Measurements from ENCODE around the gene MICB.

Gene MICB

DNA sequence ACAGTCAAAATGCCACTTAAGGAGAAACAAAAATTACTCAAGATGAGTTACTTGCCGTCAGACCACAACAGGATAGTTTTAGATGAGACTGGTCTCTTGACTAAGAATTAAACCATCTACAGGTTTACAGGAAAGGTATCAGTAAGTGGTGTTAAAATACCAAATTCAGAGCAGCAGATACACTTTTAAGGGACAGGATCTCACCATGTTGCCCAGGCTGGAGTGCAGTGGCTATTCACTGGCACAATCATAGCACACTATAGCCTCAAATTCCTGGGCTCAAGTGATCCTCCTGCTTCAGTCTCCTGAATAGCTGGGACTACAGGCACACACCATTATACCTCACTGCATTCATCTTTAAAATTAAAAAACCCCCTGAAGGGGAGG lies 35.5 kb downstream of the MICB start:
- no peaks in the 10 kb centered on the region for H3K27me3 ChIP-seq (ENCODE audit: insufficient read depth, low read depth)
- H3K79me2 ChIP-seq (ENCODE audit: insufficient read depth, low read depth), result peaks cover 27% of the 10 kb centered on the region
- no peak overlapping the region for H3K9ac ChIP-seq
- no peak overlapping the region for H3K27ac ChIP-seq
- H2AFZ ChIP-seq (ENCODE audit: low read depth), result no peak overlapping the region
- H4K20me1 ChIP-seq (ENCODE audit: insufficient read depth), result peaks cover 18% of the 10 kb centered on the region
- peaks cover 12% of the 10 kb centered on the region for H3K4me1 ChIP-seq (ENCODE audit: low read depth, poor library complexity, severe bottlenecking)
- no peak overlapping the region for H3K4me2 ChIP-seq
- peaks cover 19% of the 10 kb centered on the region; the same call in 1 of the 2 replicates for H3K36me3 ChIP-seq (ENCODE audit: insufficient read depth)
- no peak overlapping the region for H3K4me3 ChIP-seq (IDR thresholded peaks at IDR 0.05; ENCODE audit: insufficient read depth, low read depth, low read length)
- TF ChIP-seq, protein P1, sequence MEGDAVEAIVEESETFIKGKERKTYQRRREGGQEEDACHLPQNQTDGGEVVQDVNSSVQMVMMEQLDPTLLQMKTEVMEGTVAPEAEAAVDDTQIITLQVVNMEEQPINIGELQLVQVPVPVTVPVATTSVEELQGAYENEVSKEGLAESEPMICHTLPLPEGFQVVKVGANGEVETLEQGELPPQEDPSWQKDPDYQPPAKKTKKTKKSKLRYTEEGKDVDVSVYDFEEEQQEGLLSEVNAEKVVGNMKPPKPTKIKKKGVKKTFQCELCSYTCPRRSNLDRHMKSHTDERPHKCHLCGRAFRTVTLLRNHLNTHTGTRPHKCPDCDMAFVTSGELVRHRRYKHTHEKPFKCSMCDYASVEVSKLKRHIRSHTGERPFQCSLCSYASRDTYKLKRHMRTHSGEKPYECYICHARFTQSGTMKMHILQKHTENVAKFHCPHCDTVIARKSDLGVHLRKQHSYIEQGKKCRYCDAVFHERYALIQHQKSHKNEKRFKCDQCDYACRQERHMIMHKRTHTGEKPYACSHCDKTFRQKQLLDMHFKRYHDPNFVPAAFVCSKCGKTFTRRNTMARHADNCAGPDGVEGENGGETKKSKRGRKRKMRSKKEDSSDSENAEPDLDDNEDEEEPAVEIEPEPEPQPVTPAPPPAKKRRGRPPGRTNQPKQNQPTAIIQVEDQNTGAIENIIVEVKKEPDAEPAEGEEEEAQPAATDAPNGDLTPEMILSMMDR (conservative IDR thresholded peaks at IDR 0.05; ENCODE audit: low read depth, low read length), result no peak

DNA sequence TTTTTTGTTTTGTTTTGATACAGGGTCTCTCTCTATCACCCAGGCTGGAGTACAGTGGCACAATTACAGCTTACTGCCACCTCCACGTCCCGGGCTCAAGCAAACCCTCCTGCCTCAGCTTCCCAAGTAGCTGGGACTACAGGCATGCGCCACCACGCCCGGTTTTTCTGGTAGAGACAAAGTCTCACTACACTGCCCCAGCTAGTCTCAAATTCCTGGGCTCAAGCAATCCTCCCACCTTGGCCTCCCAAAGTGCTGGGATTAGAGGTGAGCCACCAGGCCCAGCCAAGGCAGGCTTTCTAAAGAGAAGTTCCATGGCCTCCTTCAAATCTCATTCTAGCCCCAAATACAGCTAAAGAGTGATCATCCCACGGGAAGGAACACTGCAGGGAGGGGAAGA lies 36.1 kb downstream of the MICB start:
- H3K4me2 ChIP-seq, result no peak overlapping the region
- H3K27ac ChIP-seq, result no peak overlapping the region
- H3K27me3 ChIP-seq (ENCODE audit: insufficient read depth, low read depth), result no peaks in the 10 kb centered on the region
- H2AFZ ChIP-seq (ENCODE audit: low read depth), result no peak overlapping the region
- H4K20me1 ChIP-seq (ENCODE audit: insufficient read depth), result peaks cover 24% of the 10 kb centered on the region
- H3K79me2 ChIP-seq (ENCODE audit: insufficient read depth, low read depth), result peaks cover 33% of the 10 kb centered on the region
- no peak overlapping the region for H3K9ac ChIP-seq
- H3K36me3 ChIP-seq (ENCODE audit: insufficient read depth), result peaks cover 21% of the 10 kb centered on the region; the same call in 1 of the 2 replicates
- H3K4me3 ChIP-seq (IDR thresholded peaks at IDR 0.05; ENCODE audit: insufficient read depth, low read depth, low read length), result no peak overlapping the region
- peaks cover 17% of the 10 kb centered on the region for H3K4me1 ChIP-seq (ENCODE audit: low read depth, poor library complexity, severe bottlenecking)
- TF ChIP-seq, protein P1 (conservative IDR thresholded peaks at IDR 0.05; ENCODE audit: low read depth, low read length), result no peak

DNA sequence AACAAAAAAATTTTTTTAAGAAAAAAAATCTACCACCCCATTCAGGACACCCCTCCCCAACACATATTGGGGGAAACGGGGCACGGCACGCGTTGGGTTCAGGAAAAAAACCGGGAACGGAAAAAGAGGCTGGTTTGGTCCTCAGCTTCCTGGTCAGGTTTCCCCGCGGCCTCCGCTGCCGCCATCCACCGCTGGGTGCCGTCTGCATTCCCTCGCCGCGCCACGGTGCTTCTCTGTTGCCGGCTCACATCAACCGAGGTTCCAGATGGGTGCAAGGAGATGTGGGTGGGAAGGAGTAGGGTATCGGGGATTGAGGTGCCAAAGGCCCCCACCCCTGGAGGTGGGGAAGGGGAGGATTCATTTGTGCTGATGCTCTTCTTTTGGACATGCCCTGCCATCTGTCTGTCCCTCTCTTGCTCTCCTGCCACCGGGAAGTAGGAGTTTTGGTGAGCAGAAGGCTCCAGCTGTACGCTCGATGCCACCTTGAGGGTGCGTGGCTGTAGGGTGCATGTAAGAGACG lies 36.6 kb downstream of the MICB start:
- TF ChIP-seq, protein P1 (conservative IDR thresholded peaks at IDR 0.05; ENCODE audit: low read depth, low read length), result no peak
- peaks cover 27% of the 10 kb centered on the region for H4K20me1 ChIP-seq (ENCODE audit: insufficient read depth)
- peaks cover 23% of the 10 kb centered on the region for H3K4me1 ChIP-seq (ENCODE audit: low read depth, poor library complexity, severe bottlenecking)
- no peaks in the 10 kb centered on the region for H3K27me3 ChIP-seq (ENCODE audit: insufficient read depth, low read depth)
- no peak overlapping the region for H3K4me2 ChIP-seq
- H3K4me3 ChIP-seq (IDR thresholded peaks at IDR 0.05; ENCODE audit: insufficient read depth, low read depth, low read length), result no peak overlapping the region
- no peak overlapping the region for H3K27ac ChIP-seq
- H2AFZ ChIP-seq (ENCODE audit: low read depth), result no peak overlapping the region
- H3K9ac ChIP-seq, result no peak overlapping the region
- peaks cover 39% of the 10 kb centered on the region for H3K79me2 ChIP-seq (ENCODE audit: insufficient read depth, low read depth)
- H3K36me3 ChIP-seq (ENCODE audit: insufficient read depth), result peaks cover 21% of the 10 kb centered on the region; the same call in 1 of the 2 replicates

DNA sequence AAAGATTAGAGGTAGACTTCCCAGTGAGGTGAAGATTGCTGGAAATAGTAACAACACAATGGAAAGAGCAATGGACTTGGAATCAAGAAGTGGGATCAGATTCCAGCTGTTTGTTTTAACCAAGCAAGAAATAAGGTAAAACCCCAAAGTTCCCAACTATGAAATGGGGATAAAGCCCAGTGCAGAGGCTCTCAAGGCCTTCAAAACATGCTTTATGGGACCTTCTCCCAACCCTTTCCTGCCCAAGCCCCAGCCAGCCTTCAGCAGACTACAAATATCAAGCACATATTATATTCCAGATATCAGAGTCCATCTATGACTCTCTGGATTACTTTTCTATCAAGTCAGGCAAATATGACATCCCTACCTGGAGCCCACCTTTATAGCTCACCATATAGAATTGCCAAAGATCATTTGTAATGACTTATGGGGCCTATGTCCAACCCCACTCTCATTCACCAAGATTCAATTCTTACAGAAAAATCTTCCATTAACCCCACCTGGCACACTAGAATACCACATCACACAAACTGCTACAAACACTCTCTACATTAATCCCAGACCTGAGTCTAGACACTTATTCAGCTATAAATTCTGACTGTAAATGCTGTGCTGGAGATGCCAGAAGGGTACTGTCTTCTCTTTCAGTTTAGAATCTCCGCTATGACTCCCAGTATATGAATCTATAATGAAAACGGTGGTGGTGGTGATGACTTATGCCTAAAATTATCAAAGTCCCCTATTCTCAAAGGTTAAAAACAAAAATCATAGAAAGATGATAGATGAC lies 37.8 kb downstream of the MICB start:
- H3K4me3 ChIP-seq (IDR thresholded peaks at IDR 0.05; ENCODE audit: insufficient read depth, low read depth, low read length), result no peak overlapping the region
- H3K9ac ChIP-seq, result no peak overlapping the region
- no peak overlapping the region for H2AFZ ChIP-seq (ENCODE audit: low read depth)
- peaks cover 34% of the 10 kb centered on the region for H3K4me1 ChIP-seq (ENCODE audit: low read depth, poor library complexity, severe bottlenecking)
- peaks cover 50% of the 10 kb centered on the region for H3K79me2 ChIP-seq (ENCODE audit: insufficient read depth, low read depth)
- peaks cover 24% of the 10 kb centered on the region; the same call in 1 of the 2 replicates for H3K36me3 ChIP-seq (ENCODE audit: insufficient read depth)
- no peaks in the 10 kb centered on the region for H3K27me3 ChIP-seq (ENCODE audit: insufficient read depth, low read depth)
- peaks cover 33% of the 10 kb centered on the region for H4K20me1 ChIP-seq (ENCODE audit: insufficient read depth)
- no peak overlapping the region for H3K27ac ChIP-seq
- no peak overlapping the region for H3K4me2 ChIP-seq
- TF ChIP-seq, protein P1 (conservative IDR thresholded peaks at IDR 0.05; ENCODE audit: low read depth, low read length), result no peak
